ENCODE measurements around the gene CNDP2. TPM values are rescaled to one million over a fixed set of nuclear protein-coding genes. Genes with fewer than 3 reads are reported as not detected.

CNDP2 gene
- total and polyA plus RNA-seq, 2 of the 13 experiments (the other 11 are each of a cell fraction or from before 2014, with no cell fraction given), result 64.7 to 80.8 TPM

GRCh38 chr18:74534981-74535649, 39.0 kb downstream of the CNDP2 start:
- ATAC-seq, result no peak
- no peak for FAIRE-seq
- intact Hi-C loops (cut with micrococcal nuclease; ENCODE audit: unreplicated experiment) (no loop called here), in situ Hi-C loops (cut with HindIII; ENCODE audit: extremely low pct_ligation_motif_present, low pct_unique_long_range_greater_than_20kb) (no loop called here)
- no peaks in the 10 kb centered on the region for H3K36me3 ChIP-seq (replicated peaks in 1 of 2; ENCODE audit: control insufficient read depth in 1 of 2, insufficient read depth in 2 of 2, low read length in 2 of 2)
- peaks cover 5% of the 10 kb centered on the region for H3K4me1 ChIP-seq (ENCODE audit: insufficient read depth, low read length)
- no peaks in the 10 kb centered on the region for H3K9me3 ChIP-seq (ENCODE audit: low read length)
- ChIA-PET CTCF (ENCODE audit: low intra/inter-chr PET ratio, low total read pairs) (no interaction called here), POLR2A (no interaction called here)
- H3K4me2 ChIP-seq (ENCODE audit: low read depth, low read length), result no peak overlapping the region
- H3K79me2 ChIP-seq (ENCODE audit: insufficient read depth, low read length), result no peaks in the 10 kb centered on the region
- H2AFZ ChIP-seq (ENCODE audit: low read length), result no peak overlapping the region
- DNase-seq (ENCODE audit: low spot score), result no peak
- no TSS peak for BruUV-seq (replicated peaks)
- no peak overlapping the region for H3K9ac ChIP-seq (ENCODE audit: insufficient read depth, low read depth, low read length)
- peaks cover 2 to 5% of the 10 kb centered on the region in 2 experiments; a peak in 2 of 5 replicates for H3K27me3 ChIP-seq (ENCODE audit: control insufficient read depth in 1 of 2, insufficient read depth in 2 of 2, low read length in 2 of 2)
- 65% methylated on average over 9 of the region's 9 CpGs for WGBS (ENCODE audit: low lambda C conversion rate)
- H3K4me3 ChIP-seq (replicated peaks in 1 of 3; ENCODE audit: insufficient read depth in 1 of 3, low read depth in 2 of 3, low read length in 3 of 3), result no peak overlapping the region
- H3K27ac ChIP-seq (ENCODE audit: extremely low read length, insufficient read depth, low read length), result no peak overlapping the region
- no peaks in the 10 kb centered on the region for H4K20me1 ChIP-seq (ENCODE audit: insufficient read depth, low read length)
- TF ChIP-seq CEBPG (CRISPR knock-in tag; IDR thresholded peaks at IDR 0.05) (no peak), HNRNPLL (IDR thresholded peaks at IDR 0.05; ENCODE audit: low read depth, low read length, poor library complexity, severe bottlenecking) (no peak), NR2F1 (CRISPR knock-in tag; IDR thresholded peaks at IDR 0.05) (no peak), RNF2 (conservative IDR thresholded peaks at IDR 0.05; ENCODE audit: low read depth) (no peak), PHF20 (CRISPR knock-in tag; IDR thresholded peaks at IDR 0.05) (no peak), MED1 (CRISPR knock-in tag; IDR thresholded peaks at IDR 0.05) (no peak), IRF9 (CRISPR knock-in tag; IDR thresholded peaks at IDR 0.05; ENCODE audit: borderline replicate concordance) (no peak), ZNF20 (CRISPR knock-in tag; IDR thresholded peaks at IDR 0.05) (no peak)
- TF ChIP-seq, protein P1, sequence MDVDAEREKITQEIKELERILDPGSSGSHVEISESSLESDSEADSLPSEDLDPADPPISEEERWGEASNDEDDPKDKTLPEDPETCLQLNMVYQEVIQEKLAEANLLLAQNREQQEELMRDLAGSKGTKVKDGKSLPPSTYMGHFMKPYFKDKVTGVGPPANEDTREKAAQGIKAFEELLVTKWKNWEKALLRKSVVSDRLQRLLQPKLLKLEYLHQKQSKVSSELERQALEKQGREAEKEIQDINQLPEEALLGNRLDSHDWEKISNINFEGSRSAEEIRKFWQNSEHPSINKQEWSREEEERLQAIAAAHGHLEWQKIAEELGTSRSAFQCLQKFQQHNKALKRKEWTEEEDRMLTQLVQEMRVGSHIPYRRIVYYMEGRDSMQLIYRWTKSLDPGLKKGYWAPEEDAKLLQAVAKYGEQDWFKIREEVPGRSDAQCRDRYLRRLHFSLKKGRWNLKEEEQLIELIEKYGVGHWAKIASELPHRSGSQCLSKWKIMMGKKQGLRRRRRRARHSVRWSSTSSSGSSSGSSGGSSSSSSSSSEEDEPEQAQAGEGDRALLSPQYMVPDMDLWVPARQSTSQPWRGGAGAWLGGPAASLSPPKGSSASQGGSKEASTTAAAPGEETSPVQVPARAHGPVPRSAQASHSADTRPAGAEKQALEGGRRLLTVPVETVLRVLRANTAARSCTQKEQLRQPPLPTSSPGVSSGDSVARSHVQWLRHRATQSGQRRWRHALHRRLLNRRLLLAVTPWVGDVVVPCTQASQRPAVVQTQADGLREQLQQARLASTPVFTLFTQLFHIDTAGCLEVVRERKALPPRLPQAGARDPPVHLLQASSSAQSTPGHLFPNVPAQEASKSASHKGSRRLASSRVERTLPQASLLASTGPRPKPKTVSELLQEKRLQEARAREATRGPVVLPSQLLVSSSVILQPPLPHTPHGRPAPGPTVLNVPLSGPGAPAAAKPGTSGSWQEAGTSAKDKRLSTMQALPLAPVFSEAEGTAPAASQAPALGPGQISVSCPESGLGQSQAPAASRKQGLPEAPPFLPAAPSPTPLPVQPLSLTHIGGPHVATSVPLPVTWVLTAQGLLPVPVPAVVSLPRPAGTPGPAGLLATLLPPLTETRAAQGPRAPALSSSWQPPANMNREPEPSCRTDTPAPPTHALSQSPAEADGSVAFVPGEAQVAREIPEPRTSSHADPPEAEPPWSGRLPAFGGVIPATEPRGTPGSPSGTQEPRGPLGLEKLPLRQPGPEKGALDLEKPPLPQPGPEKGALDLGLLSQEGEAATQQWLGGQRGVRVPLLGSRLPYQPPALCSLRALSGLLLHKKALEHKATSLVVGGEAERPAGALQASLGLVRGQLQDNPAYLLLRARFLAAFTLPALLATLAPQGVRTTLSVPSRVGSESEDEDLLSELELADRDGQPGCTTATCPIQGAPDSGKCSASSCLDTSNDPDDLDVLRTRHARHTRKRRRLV (CRISPR knock-in tag; IDR thresholded peaks at IDR 0.05), result no peak
- TF ChIP-seq, protein P2, sequence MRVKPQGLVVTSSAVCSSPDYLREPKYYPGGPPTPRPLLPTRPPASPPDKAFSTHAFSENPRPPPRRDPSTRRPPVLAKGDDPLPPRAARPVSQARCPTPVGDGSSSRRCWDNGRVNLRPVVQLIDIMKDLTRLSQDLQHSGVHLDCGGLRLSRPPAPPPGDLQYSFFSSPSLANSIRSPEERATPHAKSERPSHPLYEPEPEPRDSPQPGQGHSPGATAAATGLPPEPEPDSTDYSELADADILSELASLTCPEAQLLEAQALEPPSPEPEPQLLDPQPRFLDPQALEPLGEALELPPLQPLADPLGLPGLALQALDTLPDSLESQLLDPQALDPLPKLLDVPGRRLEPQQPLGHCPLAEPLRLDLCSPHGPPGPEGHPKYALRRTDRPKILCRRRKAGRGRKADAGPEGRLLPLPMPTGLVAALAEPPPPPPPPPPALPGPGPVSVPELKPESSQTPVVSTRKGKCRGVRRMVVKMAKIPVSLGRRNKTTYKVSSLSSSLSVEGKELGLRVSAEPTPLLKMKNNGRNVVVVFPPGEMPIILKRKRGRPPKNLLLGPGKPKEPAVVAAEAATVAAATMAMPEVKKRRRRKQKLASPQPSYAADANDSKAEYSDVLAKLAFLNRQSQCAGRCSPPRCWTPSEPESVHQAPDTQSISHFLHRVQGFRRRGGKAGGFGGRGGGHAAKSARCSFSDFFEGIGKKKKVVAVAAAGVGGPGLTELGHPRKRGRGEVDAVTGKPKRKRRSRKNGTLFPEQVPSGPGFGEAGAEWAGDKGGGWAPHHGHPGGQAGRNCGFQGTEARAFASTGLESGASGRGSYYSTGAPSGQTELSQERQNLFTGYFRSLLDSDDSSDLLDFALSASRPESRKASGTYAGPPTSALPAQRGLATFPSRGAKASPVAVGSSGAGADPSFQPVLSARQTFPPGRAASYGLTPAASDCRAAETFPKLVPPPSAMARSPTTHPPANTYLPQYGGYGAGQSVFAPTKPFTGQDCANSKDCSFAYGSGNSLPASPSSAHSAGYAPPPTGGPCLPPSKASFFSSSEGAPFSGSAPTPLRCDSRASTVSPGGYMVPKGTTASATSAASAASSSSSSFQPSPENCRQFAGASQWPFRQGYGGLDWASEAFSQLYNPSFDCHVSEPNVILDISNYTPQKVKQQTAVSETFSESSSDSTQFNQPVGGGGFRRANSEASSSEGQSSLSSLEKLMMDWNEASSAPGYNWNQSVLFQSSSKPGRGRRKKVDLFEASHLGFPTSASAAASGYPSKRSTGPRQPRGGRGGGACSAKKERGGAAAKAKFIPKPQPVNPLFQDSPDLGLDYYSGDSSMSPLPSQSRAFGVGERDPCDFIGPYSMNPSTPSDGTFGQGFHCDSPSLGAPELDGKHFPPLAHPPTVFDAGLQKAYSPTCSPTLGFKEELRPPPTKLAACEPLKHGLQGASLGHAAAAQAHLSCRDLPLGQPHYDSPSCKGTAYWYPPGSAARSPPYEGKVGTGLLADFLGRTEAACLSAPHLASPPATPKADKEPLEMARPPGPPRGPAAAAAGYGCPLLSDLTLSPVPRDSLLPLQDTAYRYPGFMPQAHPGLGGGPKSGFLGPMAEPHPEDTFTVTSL (CRISPR knock-in tag; IDR thresholded peaks at IDR 0.05; ENCODE audit: borderline replicate concordance), result no peak

Data from HepG2 (cell line).